ENCODE data around the gene FAM193B. TPM values are rescaled to one million over a fixed set of nuclear protein-coding genes. Genes with fewer than 3 reads are reported as not detected.

Gene FAM193B
- polyA plus RNA-seq, 2 of the 4 experiments (the other 2 are of a cell fraction): 19.4 to 28.9 TPM

GRCh38 chr5:177552839-177553455 lies 1.4 kb downstream of the FAM193B start (continued):
- TF ChIP-seq USF2 (IDR thresholded peaks at IDR 0.05) (no peak), ZC3H11A (IDR thresholded peaks at IDR 0.05) (no peak), JUN (IDR thresholded peaks at IDR 0.05) (no peak), E2F6 (IDR thresholded peaks at IDR 0.05; ENCODE audit: borderline replicate concordance, low read depth) (no peak), POLR2A (IDR thresholded peaks at IDR 0.05; ENCODE audit: low read length) (no peak)

DNA sequence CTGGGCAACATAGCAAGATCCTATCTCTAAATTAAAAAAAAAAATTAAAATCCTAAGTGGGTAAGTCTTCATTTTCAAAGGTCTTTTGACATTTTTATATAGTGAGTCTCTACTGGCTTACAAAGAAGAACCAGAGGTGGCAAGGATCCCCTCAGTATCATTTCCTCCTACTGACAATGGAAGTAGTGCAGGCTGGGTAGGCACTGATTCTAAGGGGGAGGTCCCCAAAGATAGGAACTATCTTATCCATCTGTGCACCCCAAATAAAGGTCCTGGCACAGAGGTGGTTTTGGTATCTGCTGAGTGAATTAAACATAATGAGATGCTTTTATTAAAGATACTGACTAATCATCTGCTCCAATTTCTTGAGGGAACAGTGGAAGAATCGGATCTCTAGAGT lies 4.2 kb downstream of the FAM193B start:
- FAIRE-seq (no peak), ATAC-seq (no peak), DNase-seq (ENCODE audit: low read depth in 1 of 2, low spot score in 1 of 2) (no peak)
- Histone ChIP-seq H3K4me3 (no peak overlapping the region), H3K4me1 (peaks cover 33% of the 10 kb centered on the region), H3K9me3 (no peaks in the 10 kb centered on the region), H3K27ac (no peak overlapping the region), H3K4me2 (no peak overlapping the region)
- TF ChIP-seq CHD4 (IDR thresholded peaks at IDR 0.05; ENCODE audit: borderline replicate concordance): no peak
- no peak for TF ChIP-seq KDM5A (IDR thresholded peaks at IDR 0.05)
- TF ChIP-seq, protein P1, sequence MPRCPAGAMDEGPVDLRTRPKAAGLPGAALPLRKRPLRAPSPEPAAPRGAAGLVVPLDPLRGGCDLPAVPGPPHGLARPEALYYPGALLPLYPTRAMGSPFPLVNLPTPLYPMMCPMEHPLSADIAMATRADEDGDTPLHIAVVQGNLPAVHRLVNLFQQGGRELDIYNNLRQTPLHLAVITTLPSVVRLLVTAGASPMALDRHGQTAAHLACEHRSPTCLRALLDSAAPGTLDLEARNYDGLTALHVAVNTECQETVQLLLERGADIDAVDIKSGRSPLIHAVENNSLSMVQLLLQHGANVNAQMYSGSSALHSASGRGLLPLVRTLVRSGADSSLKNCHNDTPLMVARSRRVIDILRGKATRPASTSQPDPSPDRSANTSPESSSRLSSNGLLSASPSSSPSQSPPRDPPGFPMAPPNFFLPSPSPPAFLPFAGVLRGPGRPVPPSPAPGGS (IDR thresholded peaks at IDR 0.05): no peak
- no peak for TF ChIP-seq MYC (IDR thresholded peaks at IDR 0.05; ENCODE audit: borderline replicate concordance, low read length)
- no peak for TF ChIP-seq USF2 (IDR thresholded peaks at IDR 0.05)
- POLR2A ChIA-PET: no interaction called here
- CTCF ChIA-PET: interaction anchor here (1.0 to 2.4 kb wide), 4 partner anchors 28 to 49 kb away, joined by 3 to 9 read pairs (median 4); no protein-coding TSS in a partner anchor
- 93% methylated on average over 1 of the region's 1 CpG for WGBS (ENCODE audit: missing lambda C conversion rate)

- FAIRE-seq (no peak), DNase-seq (ENCODE audit: low read depth in 1 of 2, low spot score in 1 of 2) (no peak), ATAC-seq (no peak)
- no peak overlapping the region for H3K27ac ChIP-seq
- H3K4me1 ChIP-seq: peaks cover 40% of the 10 kb centered on the region
- WGBS (ENCODE audit: missing lambda C conversion rate): 100% methylated on average over 1 of the region's 1 CpG
- H3K4me3 ChIP-seq: no peak overlapping the region
- no peaks in the 10 kb centered on the region for H3K9me3 ChIP-seq
- TF ChIP-seq HOXA7 (CRISPR knock-in tag; IDR thresholded peaks at IDR 0.05): no peak
- no peak for TF ChIP-seq HOXB5 (CRISPR knock-in tag; IDR thresholded peaks at IDR 0.05)
- no peak for TF ChIP-seq ZFP36 (IDR thresholded peaks at IDR 0.05; ENCODE audit: borderline replicate concordance, partially characterized antibody)
- TF ChIP-seq ATOH8 (CRISPR knock-in tag; IDR thresholded peaks at IDR 0.05; ENCODE audit: low read depth): no peak
- TF ChIP-seq ZSCAN20 (CRISPR knock-in tag; IDR thresholded peaks at IDR 0.05): no peak
- no peak for TF ChIP-seq MAZ (IDR thresholded peaks at IDR 0.05; ENCODE audit: borderline replicate concordance, low read depth, low read length)
- no peak for TF ChIP-seq MAX (IDR thresholded peaks at IDR 0.05)
- no peak for TF ChIP-seq USF2 (IDR thresholded peaks at IDR 0.05)
- no peak overlapping the region for H3K4me2 ChIP-seq
- ChIA-PET POLR2A (no interaction called here), CTCF (interaction anchor here (0.5 to 4.0 kb wide), 8 partner anchors 10 to 512 kb away, joined by 3 to 18 read pairs (median 3); partner anchors contain the start of gene PDLIM7)
These were observed 5.9 kb downstream of the FAM193B start for GRCh38 chr5:177548495-177548894.

All from A549 (cell line).